GM21360 (cell line): ENCODE measurements around the gene UQCC2.

Experiments
- ATAC-seq: cut with Tn5 transposase; IDR thresholded peaks from one replicate; pipeline ENCODE4 v1.9.1; 2021; ENCODE audit warnings: mild to moderate bottlenecking, moderate library complexity; ENCODE audit not compliant: unreplicated experiment

UQCC2 gene

DNA sequence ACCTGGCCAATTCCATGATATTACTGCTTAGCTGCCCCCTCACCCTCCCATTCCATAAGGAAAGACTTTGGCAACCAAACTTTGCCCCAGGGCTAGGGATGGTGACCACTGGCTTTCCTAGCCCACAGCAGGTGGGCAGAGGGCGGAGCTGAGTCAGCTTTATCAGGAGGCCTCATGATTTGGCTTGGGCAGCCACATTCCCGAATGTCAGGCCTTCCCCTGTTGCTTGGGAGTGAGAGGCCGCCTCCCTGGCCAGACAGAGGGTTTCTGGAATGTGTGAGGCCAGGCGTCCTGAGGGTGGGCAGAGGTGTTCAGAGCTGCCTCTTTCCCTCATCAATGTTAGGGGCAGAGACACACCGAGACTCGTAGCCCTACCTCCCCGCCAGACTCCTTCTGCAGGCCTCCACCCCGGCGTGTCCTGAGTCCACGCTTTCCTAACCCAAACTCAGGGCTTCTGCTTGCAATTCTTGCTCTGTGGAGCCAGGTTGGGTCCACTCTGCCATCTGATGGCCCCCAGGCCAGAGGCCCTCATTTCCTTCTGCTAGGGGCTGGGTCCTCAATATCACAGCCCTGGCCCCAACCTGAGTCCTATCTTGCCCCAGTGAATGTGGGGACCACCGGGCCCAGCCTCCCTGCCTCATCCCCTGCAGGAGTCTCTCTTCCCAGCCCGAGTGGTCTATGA, 19.3 kb downstream of the UQCC2 start:
- no peak for ATAC-seq

DNA sequence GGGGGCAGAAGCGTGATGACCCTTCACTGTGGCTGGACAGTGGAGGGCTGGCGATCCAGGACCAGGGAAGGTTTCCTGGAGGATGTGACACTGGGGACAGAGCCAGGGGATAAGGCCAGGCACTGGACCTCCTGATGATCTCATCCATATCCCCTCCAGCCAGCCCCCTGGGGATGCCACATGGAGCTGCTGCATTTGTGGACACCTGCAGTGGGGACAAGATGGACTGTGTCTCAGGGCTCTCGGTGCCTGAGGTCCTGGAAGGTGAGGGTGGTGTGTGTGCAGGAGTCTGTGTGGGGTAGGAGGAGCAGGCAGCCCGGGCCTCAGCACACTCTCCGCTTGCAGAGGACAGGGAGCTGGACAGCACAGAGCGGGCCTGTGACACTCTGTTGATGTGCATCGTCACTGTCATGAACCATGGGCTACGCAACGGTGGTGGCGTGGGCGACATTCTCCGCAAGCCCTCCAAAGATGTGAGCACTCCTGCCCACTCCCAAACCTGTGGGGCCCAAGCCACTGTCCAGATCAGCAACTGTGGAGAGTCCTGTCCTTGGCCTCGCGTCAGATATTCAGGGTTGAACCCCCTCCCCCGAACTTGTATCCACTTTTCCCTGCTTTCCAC, 19.9 kb downstream of the UQCC2 start:
- ATAC-seq: no peak

DNA sequence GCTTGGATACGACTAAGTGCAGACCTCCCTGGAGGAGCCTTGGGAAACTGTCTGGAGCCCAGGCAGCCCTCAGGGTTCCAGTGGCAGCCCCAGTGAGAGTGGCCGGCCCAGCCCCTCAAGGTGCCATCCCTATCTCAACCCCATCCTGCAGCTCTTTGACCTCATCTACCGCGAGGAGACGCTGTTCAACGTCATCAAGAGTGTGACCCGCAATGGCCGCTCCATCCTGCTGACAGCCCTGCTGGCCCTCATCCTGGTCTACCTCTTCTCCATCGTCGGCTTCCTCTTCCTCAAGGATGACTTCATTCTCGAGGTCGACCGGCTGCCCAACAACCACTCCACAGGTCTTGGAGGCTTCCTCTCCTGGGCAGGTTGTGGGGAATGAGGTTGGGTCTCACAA, 20.7 kb downstream of the UQCC2 start:
- no peak for ATAC-seq

DNA sequence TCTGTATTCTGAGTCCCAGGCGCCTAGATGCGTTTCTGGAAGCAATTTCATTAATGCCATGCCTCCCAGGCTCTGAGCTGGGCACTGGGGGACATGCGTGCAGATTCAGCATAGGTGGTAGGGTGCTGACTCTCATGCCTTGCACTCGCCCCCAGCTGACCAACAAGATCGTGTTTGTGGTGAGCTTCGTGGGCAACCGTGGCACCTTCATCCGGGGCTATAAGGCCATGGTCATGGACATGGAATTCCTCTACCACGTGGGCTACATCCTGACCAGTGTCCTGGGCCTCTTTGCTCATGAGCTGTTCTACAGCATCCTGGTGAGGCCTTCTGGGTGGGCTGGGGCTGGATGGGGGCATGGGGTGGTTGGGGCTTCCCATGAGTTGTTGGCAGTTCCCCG, 21.6 kb downstream of the UQCC2 start:
- ATAC-seq: no peak

DNA sequence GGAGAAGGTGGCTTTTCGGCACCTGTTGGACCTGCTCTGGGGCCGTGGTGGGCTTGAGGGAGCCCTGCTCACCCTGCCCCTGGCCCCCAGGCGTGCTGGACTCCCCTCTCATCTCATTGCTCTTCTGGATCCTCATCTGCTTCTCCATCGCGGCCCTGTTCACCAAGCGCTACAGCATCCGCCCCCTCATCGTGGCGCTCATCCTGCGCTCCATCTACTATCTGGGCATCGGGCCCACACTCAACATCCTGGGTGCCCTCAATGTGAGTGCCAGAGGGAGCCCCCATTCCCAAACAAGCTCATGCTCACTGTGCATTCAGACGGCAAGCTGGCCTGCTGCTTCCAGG, 22.4 kb downstream of the UQCC2 start:
- no peak for ATAC-seq

DNA sequence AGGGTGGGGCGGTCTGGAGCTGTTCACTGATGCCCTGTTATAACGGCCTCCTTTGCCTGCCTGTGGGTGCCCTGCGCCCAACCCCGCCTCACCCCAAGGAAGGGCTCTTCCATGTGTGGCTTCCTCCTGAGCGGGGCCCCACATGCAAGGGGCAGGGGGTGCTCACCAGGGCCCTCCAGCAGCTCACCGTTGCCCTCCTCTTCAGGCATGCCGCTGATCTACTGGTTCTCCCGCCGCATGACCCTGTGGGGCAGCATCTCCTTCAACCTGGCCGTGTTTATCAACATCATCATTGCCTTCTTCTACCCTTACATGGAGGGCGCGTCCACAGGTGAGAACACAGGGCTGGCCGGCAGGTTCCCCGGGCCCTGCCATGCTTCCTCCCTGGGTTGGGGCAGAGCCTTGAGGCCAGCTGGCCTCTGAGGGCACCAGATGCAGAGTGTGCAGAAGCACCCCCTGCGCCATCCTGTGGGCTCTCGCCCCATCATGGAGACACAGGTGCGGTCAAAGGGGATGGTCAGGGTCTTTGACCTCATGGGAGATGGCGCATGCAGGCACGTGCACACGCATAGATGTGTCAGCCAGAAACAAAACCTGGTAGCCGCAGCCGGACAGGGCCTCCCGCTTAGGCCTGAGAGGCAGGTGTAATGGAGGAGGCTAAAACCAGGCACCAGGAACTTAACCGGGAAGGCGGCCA, 22.9 kb downstream of the UQCC2 start:
- ATAC-seq: no peak

DNA sequence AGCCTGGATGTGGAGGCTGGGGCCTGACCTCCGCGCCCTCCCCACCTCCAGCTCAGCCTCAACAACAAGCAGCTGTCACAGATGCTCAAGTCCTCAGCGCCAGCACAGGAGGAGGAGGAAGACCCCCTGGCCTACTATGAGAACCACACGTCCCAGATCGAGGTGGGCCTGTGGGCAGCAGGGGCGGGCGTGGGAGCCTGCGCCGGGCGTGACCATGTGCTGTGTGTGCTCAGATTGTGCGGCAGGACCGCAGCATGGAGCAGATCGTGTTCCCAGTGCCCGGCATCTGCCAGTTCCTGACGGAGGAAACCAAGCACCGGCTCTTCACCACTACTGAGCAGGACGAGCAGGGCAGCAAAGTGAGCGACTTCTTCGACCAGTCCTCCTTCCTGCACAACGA, 23.5 kb downstream of the UQCC2 start:
- no peak for ATAC-seq

DNA sequence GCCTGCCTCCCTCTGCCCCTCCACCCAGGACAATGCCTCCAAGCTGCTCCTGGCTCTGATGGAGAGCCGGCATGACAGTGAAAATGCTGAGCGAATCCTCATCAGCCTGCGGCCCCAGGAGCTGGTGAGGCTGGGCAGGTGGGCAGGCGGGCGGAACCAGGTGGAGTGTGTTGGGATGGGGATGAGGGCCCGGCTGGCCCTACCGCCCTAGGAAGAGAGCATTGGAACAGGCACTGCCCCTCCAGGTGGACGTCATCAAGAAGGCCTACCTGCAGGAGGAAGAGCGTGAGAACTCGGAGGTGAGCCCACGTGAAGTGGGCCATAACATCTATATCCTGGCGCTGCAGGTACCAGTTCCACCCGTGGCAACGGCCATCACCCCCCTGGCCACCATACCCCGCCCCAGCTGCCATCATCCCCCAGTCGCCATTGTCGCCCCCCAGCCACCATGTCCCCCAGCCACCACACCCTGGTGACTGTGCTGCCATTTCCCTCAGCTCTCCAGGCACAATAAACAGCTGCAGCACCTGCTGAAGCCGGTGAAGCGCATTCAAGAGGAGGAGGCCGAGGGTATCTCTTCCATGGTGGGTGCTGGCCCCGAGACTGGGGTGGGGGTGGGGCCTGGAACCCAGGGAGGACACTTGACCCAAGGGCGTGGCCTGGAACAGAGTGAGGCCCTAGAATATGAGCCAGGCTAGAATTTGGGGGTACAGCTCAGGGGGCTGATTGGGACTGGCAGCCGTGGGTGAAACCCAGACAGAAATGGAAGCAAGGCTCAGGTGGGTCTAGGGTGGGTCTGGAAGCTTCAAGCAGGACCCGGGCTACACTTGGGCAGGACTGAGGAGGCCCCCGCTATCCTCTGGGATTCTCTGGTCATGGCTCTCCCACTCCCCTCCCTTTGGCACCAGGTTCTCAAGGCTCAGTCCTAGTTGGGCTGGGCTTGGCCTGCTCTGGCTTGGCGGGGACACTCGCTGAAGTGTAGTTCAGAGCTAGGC, 24.2 kb downstream of the UQCC2 start:
- ATAC-seq: no peak

DNA sequence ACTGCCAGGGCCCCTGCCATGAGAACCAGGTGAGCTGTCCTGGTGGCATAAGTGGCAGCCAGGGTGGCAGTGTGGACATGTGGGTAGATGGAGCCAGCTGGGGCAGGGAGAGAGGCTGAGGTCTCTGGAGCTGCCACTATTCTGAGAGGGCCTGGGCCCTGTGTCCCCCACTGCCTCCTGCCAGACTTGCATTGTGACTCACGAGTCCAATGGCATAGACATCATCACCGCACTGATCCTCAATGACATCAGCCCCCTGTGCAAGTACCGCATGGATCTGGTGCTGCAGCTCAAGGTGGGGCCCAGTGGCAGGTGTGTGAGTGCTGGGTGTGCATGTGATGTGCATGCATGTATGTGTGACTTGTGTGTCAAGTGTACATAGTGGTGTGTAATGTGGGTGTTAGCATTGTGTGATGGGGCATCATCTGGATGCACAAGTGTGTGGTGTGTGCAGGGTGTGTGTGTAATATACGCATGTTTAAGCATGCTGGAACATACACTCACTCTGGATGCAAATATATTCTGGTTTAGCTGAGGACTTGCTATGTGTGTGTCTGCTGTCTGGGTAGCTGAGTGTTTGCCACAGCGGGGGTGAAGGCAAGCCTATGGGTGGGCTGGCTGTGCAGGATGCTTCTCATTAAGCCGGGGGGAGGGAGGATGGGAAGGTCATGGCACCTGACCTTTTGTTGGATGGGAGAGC, 25.1 kb downstream of the UQCC2 start:
- no peak for ATAC-seq

DNA sequence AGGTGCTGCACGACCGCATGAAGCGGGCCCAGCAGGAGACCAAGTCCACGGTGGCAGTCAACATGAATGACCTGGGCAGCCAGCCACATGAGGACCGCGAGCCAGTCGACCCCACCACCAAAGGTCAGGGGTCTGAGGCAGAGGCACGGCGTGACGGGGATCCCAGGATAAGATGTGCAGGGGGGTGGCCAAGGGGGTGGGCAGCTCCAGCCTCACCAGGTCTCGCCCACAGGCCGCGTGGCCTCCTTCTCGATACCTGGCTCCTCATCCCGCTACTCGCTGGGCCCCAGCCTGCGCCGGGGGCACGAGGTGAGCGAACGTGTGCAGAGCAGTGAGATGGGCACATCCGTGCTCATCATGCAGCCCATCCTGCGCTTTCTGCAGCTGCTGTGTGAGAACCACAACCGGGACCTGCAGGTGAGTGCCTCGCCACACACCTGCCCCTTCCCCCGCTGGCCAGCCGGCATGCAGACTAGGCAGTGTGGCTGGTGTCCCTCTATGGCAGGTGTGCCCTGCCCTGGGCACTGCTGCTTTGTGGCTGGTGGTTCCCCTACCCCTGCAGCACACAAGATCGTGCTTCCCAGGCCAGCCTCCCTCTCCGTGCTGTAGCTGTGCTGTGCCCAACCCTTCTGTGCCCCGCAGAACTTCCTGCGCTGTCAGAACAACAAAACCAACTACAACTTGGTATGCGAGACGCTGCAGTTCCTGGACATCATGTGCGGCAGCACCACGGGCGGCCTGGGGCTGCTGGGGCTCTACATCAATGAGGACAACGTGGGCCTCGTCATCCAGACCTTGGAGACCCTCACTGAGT, 25.9 kb downstream of the UQCC2 start:
- no peak for ATAC-seq

DNA sequence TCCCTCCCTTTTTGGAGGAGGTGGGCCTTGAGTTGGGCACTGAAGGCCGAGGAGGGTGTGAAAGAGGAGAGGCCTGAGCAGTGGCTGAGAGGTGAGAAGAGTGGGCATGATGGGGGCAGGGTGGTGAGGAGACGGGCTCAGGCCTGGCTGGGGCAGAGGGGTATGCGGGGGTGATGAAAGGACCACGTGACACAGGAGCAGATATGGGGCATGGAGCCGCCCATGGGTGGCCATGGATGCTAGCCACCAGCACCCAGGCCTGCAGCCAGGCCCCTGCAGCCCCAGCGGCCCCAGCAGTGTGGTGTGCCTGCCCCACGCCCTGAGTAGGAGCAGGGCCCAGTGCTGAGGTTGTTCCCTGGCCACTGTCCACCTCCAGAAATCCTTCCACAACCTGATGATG, 26.5 kb downstream of the UQCC2 start:
- no peak for ATAC-seq

DNA sequence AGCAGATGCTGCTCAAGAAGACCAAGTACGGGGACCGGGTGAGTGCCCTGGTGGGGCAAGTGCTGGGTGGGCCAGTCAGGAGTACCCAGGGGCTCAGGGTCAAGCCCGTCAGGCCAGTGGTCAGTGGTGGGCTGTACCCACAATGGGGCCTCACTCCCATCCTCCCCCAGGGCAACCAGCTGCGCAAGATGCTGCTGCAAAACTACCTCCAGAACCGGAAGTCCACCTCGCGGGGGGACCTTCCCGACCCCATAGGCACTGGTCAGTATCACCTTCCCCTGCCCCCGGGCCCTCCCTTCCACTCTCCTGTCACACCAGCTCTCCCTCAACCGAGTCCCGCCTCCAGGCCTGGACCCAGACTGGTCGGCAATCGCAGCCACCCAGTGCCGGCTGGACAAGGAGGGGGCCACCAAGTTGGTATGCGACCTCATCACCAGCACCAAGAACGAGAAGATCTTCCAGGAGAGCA, 27.0 kb downstream of the UQCC2 start:
- no peak for ATAC-seq

DNA sequence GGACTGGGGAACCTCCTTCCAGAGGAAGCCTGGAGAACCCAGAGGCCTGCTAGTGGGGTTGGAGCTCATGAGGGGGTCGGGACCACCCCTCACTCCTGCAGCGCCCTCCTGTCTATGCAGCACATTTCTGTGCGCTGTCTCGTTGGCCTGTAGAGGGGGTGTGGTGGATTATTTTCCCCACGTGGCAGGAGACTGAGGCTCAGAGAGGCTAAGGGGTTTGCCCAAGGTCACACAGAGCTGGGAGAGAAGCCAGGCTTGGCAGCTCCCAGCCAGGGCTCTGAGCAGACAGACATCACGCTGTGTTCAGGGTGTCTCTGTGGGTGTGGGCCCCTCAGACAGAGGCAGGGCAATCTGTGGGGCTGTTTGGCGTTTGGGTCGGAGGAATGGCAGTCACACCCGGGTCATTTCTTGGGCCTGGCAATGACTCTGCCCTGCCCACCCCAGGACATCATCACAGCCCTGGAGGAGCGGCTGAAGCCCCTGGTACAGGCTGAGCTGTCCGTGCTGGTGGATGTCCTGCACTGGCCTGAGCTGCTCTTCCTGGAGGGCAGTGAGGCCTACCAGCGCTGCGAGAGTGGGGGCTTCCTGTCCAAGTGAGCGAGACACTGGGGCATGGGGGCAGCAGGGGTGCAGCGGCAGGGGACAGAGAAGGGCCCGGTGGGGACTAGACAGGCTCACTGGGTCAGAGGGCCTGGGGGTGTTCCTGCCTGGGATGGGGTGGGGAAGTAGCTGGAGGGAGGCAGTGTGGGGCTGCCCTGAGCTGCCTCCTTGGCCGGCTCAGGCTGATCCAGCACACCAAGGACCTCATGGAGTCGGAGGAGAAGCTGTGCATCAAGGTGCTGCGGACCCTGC, 27.7 kb downstream of the UQCC2 start:
- no peak for ATAC-seq

DNA sequence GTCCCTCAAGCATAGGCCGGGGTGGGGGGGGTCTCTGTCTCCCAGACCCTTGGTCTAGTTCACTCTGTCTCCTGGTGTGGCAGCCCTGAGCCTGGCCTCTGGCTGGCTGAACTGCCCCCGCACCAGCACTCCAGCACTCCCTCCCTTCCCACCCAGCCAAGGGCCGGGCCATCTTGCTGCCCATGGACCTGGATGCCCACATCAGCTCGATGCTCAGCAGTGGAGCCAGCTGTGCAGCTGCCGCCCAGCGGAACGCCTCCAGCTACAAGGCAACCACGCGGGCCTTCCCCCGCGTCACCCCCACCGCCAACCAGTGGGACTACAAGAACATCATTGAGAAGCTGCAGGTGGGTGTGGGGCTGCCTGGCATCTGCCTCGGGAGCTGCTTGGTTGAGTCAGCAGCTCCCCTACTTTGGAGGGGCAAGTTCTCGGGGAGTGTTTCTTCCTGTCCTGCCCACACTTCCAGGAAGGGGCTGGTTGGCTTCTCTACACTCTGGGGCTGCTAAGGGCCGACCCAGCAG, 28.4 kb downstream of the UQCC2 start:
- ATAC-seq: no peak

DNA sequence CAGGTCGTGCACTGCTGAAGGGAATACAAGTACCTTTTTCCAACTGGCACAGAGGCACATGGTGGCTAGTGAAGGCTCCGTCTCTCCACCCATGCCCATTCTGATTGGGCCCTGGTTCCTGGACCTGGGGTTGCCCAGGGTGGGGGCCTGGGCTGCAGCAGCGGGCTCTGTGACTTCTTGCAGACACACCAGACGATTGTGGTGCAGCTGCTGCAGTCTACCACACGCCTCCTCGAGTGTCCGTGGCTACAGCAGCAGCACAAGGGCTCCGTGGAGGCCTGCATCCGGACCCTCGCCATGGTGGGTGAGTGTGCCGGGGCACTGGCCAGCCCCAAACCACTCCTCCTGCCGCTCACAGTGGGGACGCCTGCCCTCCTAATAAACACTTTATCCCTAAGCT, 29.2 kb downstream of the UQCC2 start:
- ATAC-seq: no peak

DNA sequence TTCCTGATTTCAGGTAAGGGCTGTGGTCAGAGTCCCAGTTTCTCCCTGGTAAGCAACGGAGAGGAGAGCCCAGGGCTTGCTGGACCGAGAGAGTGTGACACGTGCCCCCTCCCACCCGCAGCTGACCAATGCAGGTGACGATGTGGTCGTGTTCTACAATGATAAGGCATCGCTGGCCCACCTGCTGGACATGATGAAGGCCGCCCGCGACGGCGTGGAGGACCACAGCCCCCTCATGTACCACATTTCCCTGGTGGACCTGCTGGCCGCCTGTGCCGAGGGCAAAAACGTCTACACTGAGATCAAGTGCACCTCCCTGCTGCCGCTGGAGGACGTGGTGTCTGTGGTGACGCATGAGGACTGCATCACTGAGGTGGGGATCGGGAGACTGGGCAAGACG, 31.7 kb downstream of the UQCC2 start:
- ATAC-seq: no peak

DNA sequence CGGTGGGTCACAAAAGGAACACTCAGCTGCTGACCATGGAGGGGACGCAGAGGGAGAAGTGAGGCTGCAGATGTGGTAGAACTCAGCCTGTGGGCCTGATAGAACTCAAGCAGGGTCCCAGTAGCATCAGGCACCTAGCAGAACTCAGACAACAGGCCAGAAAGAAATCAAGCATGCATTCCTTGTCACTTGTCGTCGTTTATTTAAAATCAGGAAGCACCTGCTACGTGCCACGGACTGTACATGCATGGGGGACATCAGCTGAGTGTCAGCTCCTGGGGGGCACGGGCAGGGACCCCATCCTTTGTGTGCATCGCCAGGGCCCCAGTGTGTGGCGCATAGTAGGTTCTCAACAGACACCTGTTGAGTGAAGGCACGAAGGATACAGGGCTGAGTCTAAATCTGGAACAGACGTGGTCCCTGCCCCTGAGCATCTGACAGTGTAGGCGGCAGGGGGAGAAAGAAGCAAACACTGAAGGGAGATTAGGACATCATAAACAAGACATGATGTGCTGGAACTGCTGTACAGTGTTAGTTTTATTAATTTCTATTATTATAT, 32.5 kb downstream of the UQCC2 start:
- ATAC-seq: no peak

DNA sequence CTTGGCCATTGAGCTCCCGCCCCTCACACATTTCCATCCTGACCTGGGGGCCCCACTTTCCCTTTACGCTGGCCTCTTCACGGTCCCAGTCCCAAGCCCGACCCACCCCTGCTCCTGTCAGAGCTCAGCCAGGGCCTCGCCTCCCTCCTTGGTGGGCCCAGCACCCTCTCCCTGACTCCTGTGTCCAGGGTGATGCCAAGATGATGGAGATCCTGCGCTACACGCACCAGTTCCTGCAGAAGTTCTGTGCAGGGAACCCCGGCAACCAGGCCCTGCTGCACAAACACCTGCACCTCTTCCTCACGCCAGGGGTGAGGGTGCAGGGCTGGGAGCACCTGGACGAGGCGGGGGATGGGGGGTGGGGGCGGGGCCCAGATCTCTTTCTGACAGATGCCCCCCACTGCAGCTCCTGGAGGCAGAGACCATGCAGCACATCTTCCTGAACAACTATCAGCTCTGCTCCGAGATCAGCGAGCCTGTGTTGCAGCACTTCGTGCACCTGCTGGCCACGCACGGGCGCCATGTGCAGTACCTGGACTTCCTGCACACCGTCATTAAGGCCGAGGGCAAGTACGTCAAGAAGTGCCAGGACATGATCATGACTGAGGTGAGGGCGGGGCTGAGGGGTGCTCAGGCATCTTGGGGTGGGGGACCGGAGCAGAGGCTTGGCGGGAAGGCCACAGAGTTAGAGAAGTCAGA, 33.1 kb downstream of the UQCC2 start:
- no peak for ATAC-seq
